Peyer's patch (tissue), 4 donors: Measurements from ENCODE around the gene MCTP1. TPM values are rescaled to one million over a fixed set of nuclear protein-coding genes. Genes with fewer than 3 reads are reported as not detected.

Source experiments
- DNase-seq, 3 donors: peaks; one replicate each; pipeline ENCODE4 v3.0.0-alpha.2; 2017 to 2019
- H3K27ac ChIP-seq, 4 donors: fragments of 200-600 bp; sonication (generic); one replicate each; pipeline ENCODE4 v1.5.1; 2016 to 2019
- H3K27me3 ChIP-seq, 2 donors: fragments of 200-600 bp; sonication (generic); one replicate each; pipeline ENCODE4 v1.5.1; 2019
- H3K36me3 ChIP-seq, 3 donors: fragments of 200-600 bp; sonication (generic); one replicate each; pipeline ENCODE4 v1.5.1; 2016 to 2019
- H3K4me1 ChIP-seq, 4 donors: fragments of 200-600 bp; sonication (generic); one replicate each; pipeline ENCODE4 v1.5.1; 2016 to 2019
- H3K4me3 ChIP-seq, 4 donors: fragments of 200-600 bp; sonication (generic); 1 replicate in 3 of 4; 2 replicates in 1 of 4; pipeline ENCODE4 v1.5.1; 2016 to 2019; ENCODE audit warnings: mild to moderate bottlenecking in 1 of 4
- H3K9me3 ChIP-seq, 4 donors: fragments of 200-600 bp; sonication (generic); one replicate each; pipeline ENCODE4 v1.5.1; 2016 to 2019; ENCODE audit warnings: mild to moderate bottlenecking in 1 of 4
- POLR2A ChIP-seq, 2 donors: fragments of 450-650 bp; IDR thresholded peaks; one replicate each; pipeline ENCODE4 v1.5.1; 2017; ENCODE audit warnings: antibody characterized with exemption in 2 of 2, mild to moderate bottlenecking in 2 of 2, moderate library complexity in 2 of 2
- small RNA-seq, 2 donors: library from RNA; depleted of rRNA; stranded (forward); fragments of <200 nt; gene quantifications; one replicate each; pipeline ENCODE3, GENCODE V24; 2016
- total RNA-seq, 4 donors: library from RNA; depleted of rRNA; stranded (reverse); fragments of >200 nt; gene quantifications; one replicate each; pipeline ENCODE4 v1.1.0, GENCODE V29; 2016
- TF ChIP-seq, protein P1 (sequence below), 6 experiments: fragments of 450-650 bp in 4 of 6; fragments of 200-600 bp in 2 of 6; sonication (generic) in 1 of 6; IDR thresholded peaks; one replicate each; pipeline ENCODE4 v1.5.1; 2017 to 2019; ENCODE audit warnings: antibody characterized with exemption in 6 of 6, mild to moderate bottlenecking in 3 of 6, moderate library complexity in 1 of 6

The MCTP1 gene
- total RNA-seq, 4 donors from 2014 or later = 4.7 to 61.1 (median 11.3) TPM

DNA sequence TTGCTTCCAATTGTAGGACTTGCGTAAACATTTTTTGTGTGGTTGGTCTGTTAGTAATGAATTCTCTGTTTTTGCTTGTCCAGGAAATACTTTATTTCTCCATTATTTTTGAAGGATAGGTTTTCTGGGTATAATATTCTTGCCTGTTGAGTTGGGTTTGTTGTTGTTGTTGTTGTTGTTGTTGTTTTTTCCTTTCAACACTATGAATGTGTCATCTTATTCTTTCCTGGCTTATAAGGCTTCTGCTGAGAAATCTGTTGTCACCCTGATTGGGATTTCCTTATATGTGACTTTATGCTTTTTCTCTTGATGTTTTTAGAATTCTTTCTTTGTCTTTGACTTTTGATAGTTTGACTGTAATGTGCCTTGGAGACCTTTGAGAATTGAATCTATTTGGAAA lies 626.6 kb downstream of the MCTP1 start:
- Histone ChIP-seq H3K4me3 (no peak overlapping the region), H3K4me1 (no peaks in the 10 kb centered on the region), H3K36me3 (peaks cover 0 to 21% (median 0%) of the 10 kb centered on the region in 3 donors), H3K27ac (no peak overlapping the region), H3K9me3 (peaks cover 0 to 13% (median 0%) of the 10 kb centered on the region in 4 donors), H3K27me3 (no peaks in the 10 kb centered on the region)
- DNase-seq = no peak
- no peak for TF ChIP-seq POLR2A (IDR thresholded peaks at IDR 0.05)
- TF ChIP-seq, protein P1, sequence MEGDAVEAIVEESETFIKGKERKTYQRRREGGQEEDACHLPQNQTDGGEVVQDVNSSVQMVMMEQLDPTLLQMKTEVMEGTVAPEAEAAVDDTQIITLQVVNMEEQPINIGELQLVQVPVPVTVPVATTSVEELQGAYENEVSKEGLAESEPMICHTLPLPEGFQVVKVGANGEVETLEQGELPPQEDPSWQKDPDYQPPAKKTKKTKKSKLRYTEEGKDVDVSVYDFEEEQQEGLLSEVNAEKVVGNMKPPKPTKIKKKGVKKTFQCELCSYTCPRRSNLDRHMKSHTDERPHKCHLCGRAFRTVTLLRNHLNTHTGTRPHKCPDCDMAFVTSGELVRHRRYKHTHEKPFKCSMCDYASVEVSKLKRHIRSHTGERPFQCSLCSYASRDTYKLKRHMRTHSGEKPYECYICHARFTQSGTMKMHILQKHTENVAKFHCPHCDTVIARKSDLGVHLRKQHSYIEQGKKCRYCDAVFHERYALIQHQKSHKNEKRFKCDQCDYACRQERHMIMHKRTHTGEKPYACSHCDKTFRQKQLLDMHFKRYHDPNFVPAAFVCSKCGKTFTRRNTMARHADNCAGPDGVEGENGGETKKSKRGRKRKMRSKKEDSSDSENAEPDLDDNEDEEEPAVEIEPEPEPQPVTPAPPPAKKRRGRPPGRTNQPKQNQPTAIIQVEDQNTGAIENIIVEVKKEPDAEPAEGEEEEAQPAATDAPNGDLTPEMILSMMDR (IDR thresholded peaks at IDR 0.05) = no peak

Small RNA genes within 50 kb of the gene (small RNA-seq; reads per million reads assigned to genes)
- gene RF02271 = 0 reads per million in 2 donors

Other genes starting within 250 kb of the MCTP1 start
- not detected for gene FAM81B, start 106.3 kb upstream of the MCTP1 start, total RNA-seq